SJCRH30 (cell line): Measurements from ENCODE around the gene LAPTM4A. TPM values are rescaled to one million over a fixed set of nuclear protein-coding genes. Genes with fewer than 3 reads are reported as not detected.

Experiments
- total RNA-seq: library from RNA; depleted of rRNA; stranded (reverse); fragments of >200 nt; shearing (Covaris generic); gene quantifications from 2 replicates; pipeline ENCODE4 v1.2.3, GENCODE V29; 2014; rRNA removed

The LAPTM4A gene
- total RNA-seq, 1 experiment from 2014 or later = 133 TPM

Other genes starting within 250 kb of the LAPTM4A start
- gene TTC32, start 149.6 kb downstream of the LAPTM4A start, total RNA-seq = 17.4 and 21.1 TPM in 2 replicates
- gene WDR35, start 61.5 kb downstream of the LAPTM4A start, total RNA-seq = 16.7 and 18.6 TPM in 2 replicates
- gene MATN3, start 39.0 kb downstream of the LAPTM4A start, total RNA-seq = 0.15 and 0.40 TPM in 2 replicates
- gene SDC1, start 173.5 kb upstream of the LAPTM4A start, total RNA-seq = 61.8 and 62.6 TPM in 2 replicates